H1 (cell line): Measurements from ENCODE around the gene C19orf12.

Source experiments
- CEBPB ChIP-seq: IDR thresholded peaks from 2 replicates; pipeline ENCODE4 v1.6.1; 2012; ENCODE audit warnings: low read depth, low read length
- EZH2 ChIP-seq: fragments of 200-600 bp; sonication (generic); IDR thresholded peaks from 2 replicates; pipeline ENCODE4 v1.7.1; 2012; ENCODE audit warnings: low read depth, mild to moderate bottlenecking, moderate library complexity, low read length, inconsistent platforms; ENCODE audit not compliant: severe bottlenecking
- POLR2AphosphoS5 ChIP-seq: IDR thresholded peaks from 2 replicates; pipeline ENCODE4 v1.6.1; 2011; ENCODE audit warnings: low read depth, low read length
- RFX5 ChIP-seq: IDR thresholded peaks from 2 replicates; pipeline ENCODE4 v1.6.1; 2011; ENCODE audit warnings: low read depth, low read length, improper control_type of control experiment, borderline replicate concordance
- SP2 ChIP-seq: IDR thresholded peaks from 2 replicates; pipeline ENCODE4 v1.6.1; 2012; ENCODE audit warnings: mild to moderate bottlenecking, low read length, inconsistent platforms
- TF ChIP-seq, protein P1 (sequence below), 3 experiments: IDR thresholded peaks; 1 replicate in 2 of 3; 2 replicates in 1 of 3; pipeline versions ENCODE4 v1.5.1 to v1.6.1; 2011; ENCODE audit warnings: low read length in 3 of 3, mild to moderate bottlenecking in 3 of 3, inconsistent platforms in 2 of 3, low read depth in 1 of 3, moderate library complexity in 1 of 3; ENCODE audit not compliant: insufficient read depth in 1 of 3; ENCODE audit errors: control extremely low read depth in 1 of 3
- TF ChIP-seq, protein P2 (sequence below): IDR thresholded peaks from 2 replicates; pipeline ENCODE4 v1.6.1; 2012; ENCODE audit warnings: inconsistent platforms
- TF ChIP-seq, protein P3 (sequence below): IDR thresholded peaks from 2 replicates; pipeline ENCODE4 v1.6.1; 2012; ENCODE audit warnings: low read length, inconsistent platforms

DNA sequence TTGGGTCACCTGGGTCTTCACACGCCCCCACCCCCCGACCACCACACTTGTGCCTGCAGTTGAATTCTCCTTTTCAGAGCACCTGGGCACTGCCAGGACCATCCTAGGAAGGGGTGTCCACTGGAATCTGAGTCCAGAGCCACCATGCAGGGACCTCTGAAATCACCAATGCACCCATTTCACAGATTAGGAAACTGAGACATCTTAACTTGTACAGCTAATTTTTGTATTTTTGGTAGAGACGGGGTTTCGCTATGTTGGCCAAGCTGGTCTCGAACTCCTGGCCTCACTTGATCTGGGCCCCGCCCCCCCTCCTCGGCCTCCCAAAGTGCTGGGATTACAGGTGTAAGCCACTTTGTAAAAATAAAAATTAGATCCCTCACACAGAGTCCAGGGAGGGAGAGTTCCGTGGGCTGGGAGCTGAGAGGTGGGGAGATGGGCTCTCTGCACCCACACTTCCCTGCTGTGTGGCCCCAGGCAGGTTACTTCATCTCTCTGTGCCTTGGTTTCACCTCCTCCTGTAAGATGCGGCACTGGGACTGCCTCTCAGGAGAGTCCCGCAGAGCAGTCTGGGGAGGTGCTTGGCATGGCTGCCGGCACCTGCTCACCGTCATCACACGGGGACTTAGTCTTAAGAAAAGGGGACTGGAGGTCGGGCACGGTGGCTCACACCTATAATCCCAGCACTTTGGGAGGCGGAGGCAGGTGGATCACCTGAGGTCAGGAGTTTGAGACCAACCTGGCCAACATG, 45.9 kb upstream of the C19orf12 start:
- TF ChIP-seq, protein P1, sequence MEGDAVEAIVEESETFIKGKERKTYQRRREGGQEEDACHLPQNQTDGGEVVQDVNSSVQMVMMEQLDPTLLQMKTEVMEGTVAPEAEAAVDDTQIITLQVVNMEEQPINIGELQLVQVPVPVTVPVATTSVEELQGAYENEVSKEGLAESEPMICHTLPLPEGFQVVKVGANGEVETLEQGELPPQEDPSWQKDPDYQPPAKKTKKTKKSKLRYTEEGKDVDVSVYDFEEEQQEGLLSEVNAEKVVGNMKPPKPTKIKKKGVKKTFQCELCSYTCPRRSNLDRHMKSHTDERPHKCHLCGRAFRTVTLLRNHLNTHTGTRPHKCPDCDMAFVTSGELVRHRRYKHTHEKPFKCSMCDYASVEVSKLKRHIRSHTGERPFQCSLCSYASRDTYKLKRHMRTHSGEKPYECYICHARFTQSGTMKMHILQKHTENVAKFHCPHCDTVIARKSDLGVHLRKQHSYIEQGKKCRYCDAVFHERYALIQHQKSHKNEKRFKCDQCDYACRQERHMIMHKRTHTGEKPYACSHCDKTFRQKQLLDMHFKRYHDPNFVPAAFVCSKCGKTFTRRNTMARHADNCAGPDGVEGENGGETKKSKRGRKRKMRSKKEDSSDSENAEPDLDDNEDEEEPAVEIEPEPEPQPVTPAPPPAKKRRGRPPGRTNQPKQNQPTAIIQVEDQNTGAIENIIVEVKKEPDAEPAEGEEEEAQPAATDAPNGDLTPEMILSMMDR (IDR thresholded peaks at IDR 0.05; ENCODE audit: control extremely low read depth in 1 of 3, insufficient read depth in 1 of 3, low read depth in 1 of 3, low read length in 3 of 3): no peak
- TF ChIP-seq POLR2AphosphoS5 (no peak), CEBPB (no peak), SP2 (no peak), RFX5 (no peak), EZH2 (no peak)
- TF ChIP-seq, protein P2, sequence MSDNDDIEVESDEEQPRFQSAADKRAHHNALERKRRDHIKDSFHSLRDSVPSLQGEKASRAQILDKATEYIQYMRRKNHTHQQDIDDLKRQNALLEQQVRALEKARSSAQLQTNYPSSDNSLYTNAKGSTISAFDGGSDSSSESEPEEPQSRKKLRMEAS: no peak
- TF ChIP-seq, protein P3, sequence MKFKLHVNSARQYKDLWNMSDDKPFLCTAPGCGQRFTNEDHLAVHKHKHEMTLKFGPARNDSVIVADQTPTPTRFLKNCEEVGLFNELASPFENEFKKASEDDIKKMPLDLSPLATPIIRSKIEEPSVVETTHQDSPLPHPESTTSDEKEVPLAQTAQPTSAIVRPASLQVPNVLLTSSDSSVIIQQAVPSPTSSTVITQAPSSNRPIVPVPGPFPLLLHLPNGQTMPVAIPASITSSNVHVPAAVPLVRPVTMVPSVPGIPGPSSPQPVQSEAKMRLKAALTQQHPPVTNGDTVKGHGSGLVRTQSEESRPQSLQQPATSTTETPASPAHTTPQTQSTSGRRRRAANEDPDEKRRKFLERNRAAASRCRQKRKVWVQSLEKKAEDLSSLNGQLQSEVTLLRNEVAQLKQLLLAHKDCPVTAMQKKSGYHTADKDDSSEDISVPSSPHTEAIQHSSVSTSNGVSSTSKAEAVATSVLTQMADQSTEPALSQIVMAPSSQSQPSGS: no peak
